Measurements from ENCODE around the gene DCLK3.

Gene DCLK3, protein sequence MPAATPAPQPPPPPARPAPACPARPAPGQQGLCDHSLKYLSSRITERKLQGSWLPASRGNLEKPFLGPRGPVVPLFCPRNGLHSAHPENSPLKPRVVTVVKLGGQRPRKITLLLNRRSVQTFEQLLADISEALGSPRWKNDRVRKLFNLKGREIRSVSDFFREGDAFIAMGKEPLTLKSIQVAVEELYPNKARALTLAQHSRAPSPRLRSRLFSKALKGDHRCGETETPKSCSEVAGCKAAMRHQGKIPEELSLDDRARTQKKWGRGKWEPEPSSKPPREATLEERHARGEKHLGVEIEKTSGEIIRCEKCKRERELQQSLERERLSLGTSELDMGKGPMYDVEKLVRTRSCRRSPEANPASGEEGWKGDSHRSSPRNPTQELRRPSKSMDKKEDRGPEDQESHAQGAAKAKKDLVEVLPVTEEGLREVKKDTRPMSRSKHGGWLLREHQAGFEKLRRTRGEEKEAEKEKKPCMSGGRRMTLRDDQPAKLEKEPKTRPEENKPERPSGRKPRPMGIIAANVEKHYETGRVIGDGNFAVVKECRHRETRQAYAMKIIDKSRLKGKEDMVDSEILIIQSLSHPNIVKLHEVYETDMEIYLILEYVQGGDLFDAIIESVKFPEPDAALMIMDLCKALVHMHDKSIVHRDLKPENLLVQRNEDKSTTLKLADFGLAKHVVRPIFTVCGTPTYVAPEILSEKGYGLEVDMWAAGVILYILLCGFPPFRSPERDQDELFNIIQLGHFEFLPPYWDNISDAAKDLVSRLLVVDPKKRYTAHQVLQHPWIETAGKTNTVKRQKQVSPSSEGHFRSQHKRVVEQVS

DNA sequence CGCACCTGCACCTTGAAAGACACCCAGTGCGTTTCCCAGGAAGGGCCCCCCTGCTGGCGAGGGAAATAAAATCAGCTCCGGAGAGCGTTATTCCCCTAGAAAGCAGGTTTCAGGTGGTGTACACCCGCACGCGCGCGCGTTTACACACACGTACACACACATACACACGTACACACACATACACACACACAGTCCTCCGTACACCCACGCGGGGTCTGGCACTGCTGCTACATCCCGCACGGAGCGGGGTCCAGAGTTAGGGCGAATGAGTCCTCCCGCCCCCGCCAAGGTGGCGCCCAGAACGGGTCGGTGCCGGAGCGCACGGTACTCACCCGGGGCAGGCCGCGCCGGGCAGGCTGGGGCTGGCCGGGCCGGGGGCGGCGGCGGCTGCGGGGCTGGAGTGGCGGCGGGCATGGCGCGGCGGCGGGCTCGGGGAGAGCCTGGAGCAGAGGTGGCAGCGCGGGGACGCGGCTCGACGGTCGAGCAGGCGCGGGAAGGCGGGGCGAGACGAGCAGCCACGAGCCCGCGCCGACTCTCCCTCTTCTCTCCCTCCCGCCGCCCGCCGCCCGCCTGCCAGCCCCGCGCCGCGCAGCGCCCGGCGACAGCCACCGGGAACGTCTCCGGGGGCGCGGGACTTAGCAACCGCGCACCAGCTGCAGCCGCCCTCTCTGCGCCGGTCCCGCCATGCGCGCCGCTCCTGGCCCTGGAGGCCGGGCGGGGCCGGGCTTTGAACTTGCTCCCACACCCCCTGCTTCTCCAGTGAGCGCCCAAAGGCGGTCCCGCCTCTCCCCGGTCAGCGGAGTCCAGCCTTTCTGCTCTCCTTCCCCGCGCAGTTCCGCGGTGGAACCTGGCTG, at the start of gene DCLK3:
TSS of gene DCLK3 (minus strand) at position 704 of the 854 bp plus-strand sequence. CDS start at position 414, 290 bp downstream.
- intact Hi-C loops (cut with DNase I; ENCODE audit: low total_unique reads), result no loop called here
- H3K27me3 ChIP-seq, result peaks cover 0 to 34% of the 10 kb centered on the region in 2 donors
- H3K4me1 ChIP-seq, result peaks cover 0 to 9% (median 6%) of the 10 kb centered on the region in 4 donors
- no peaks in the 10 kb centered on the region for H3K9me3 ChIP-seq
- TF ChIP-seq, protein P1, sequence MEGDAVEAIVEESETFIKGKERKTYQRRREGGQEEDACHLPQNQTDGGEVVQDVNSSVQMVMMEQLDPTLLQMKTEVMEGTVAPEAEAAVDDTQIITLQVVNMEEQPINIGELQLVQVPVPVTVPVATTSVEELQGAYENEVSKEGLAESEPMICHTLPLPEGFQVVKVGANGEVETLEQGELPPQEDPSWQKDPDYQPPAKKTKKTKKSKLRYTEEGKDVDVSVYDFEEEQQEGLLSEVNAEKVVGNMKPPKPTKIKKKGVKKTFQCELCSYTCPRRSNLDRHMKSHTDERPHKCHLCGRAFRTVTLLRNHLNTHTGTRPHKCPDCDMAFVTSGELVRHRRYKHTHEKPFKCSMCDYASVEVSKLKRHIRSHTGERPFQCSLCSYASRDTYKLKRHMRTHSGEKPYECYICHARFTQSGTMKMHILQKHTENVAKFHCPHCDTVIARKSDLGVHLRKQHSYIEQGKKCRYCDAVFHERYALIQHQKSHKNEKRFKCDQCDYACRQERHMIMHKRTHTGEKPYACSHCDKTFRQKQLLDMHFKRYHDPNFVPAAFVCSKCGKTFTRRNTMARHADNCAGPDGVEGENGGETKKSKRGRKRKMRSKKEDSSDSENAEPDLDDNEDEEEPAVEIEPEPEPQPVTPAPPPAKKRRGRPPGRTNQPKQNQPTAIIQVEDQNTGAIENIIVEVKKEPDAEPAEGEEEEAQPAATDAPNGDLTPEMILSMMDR (IDR thresholded peaks at IDR 0.05), result no peak
- H3K36me3 ChIP-seq, result no peaks in the 10 kb centered on the region
- no peak within 1 kb of the TSS for H3K27ac ChIP-seq
- DNase-seq, result no peak
- peak within 1 kb of the TSS; percentile 10 to 45 for H3K4me3 ChIP-seq

DNA sequence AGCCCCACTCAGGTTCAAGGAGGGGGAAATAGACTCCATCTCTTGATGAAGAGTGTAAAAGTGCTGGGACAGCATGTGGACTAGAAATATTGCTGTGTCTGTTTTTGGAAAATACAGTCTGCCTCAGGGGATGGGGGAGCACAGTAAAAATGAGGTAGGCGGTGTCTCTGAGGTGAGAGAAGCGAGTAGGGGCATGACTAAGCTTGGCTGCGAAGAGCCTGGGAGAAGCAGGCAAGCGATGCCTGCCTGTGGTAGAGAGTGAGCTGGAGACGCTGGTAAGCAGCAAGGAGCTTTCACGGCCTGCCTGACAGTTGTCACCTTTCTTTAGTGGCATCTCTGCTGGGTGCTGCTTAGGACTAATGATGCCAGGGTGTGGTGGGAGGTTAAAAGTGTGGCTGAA, 49.0 kb upstream of the DCLK3 start:
- intact Hi-C loops (cut with DNase I; ENCODE audit: low total_unique reads), result no loop called here
- Histone ChIP-seq H3K4me3 (no peak overlapping the region), H3K9me3 (no peaks in the 10 kb centered on the region), H3K27me3 (no peaks in the 10 kb centered on the region), H3K27ac (no peak overlapping the region), H3K36me3 (no peaks in the 10 kb centered on the region), H3K4me1 (peaks cover 0 to 15% (median 0%) of the 10 kb centered on the region in 4 donors)
- TF ChIP-seq, protein P1 (IDR thresholded peaks at IDR 0.05), result no peak
- DNase-seq, result no peak

DNA sequence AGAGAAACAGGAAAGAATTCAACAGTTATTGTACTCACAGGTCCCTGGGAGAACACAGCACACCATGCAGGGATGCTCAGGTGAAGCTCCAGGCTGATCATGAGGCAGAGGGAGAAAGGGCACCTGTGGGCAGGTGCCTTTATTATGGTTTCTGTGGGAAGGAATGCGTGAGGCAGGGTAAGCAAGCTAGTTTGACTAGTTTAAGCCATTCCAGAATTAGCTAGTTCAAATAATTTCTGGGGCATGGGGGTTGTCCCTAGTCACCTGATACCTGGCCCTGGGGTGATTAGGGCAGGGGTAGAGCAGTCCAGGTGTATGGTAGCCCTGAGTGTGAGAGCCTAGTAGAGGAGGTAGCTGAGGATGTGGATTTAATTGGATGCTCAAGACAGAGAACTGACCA, 47.9 kb upstream of the DCLK3 start:
- Histone ChIP-seq H3K27ac (no peak overlapping the region), H3K27me3 (no peaks in the 10 kb centered on the region), H3K4me1 (peaks cover 0 to 15% (median 0%) of the 10 kb centered on the region in 4 donors), H3K4me3 (no peak overlapping the region), H3K9me3 (no peaks in the 10 kb centered on the region), H3K36me3 (no peaks in the 10 kb centered on the region)
- no peak for DNase-seq
- TF ChIP-seq, protein P1 (IDR thresholded peaks at IDR 0.05), result no peak
- intact Hi-C loops (cut with DNase I; ENCODE audit: low total_unique reads), result no loop called here

DNA sequence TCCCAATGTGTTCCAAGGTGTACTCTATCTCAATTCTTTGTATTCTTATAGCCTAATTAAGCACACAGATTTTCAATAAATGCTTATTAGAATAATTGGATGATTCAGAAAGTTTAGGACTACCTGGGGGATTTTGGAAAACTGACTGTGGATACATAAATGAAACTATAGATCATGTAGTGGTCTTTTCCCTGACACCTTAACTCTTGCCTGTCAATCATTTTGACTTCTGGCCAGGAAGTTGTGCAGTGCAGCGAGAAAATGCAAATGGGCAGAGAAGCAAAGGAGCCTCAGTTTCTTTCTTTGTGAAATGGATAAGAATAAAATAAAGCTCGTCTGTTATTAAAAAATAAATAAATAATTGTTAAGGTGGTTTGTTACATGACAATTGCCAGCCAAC, 47.4 kb upstream of the DCLK3 start:
- TF ChIP-seq, protein P1 (IDR thresholded peaks at IDR 0.05), result no peak
- intact Hi-C loops (cut with DNase I; ENCODE audit: low total_unique reads), result no loop called here
- DNase-seq, result no peak
- Histone ChIP-seq H3K4me1 (peaks cover 0 to 15% (median 0%) of the 10 kb centered on the region in 4 donors), H3K9me3 (no peaks in the 10 kb centered on the region), H3K36me3 (no peaks in the 10 kb centered on the region), H3K27me3 (no peaks in the 10 kb centered on the region), H3K27ac (no peak overlapping the region), H3K4me3 (no peak overlapping the region)
